Esophagus (tissue), 2 donors: ENCODE data around the gene ATP1B2. TPM values are rescaled to one million over a fixed set of nuclear protein-coding genes. Genes with fewer than 3 reads are reported as not detected.

ENCODE experiments used
- H3K27ac ChIP-seq, 2 donors: one replicate each; pipeline ENCODE4 v1.5.1; 2013; ENCODE audit warnings: low read depth in 2 of 2, mild to moderate bottlenecking in 2 of 2, inconsistent platforms in 1 of 2, low read length in 1 of 2, moderate library complexity in 1 of 2
- H3K27me3 ChIP-seq, 2 donors: one replicate each; pipeline ENCODE4 v1.6.1; 2013; ENCODE audit warnings: low read length in 2 of 2, control low read depth in 1 of 2, mild to moderate bottlenecking in 1 of 2; ENCODE audit not compliant: insufficient read depth in 2 of 2, control insufficient read depth in 1 of 2
- H3K36me3 ChIP-seq, 2 donors: one replicate each; pipeline ENCODE4 v1.6.1; 2013; ENCODE audit warnings: low read length in 1 of 2; ENCODE audit not compliant: control insufficient read depth in 2 of 2, insufficient read depth in 2 of 2
- H3K4me1 ChIP-seq, 2 donors: one replicate each; pipeline ENCODE4 v1.6.1; 2013; ENCODE audit warnings: low read length in 1 of 2; ENCODE audit not compliant: control insufficient read depth in 2 of 2, insufficient read depth in 2 of 2
- H3K4me3 ChIP-seq, 2 donors: one replicate each; pipeline ENCODE4 v1.5.1; 2013; ENCODE audit warnings: low read length in 2 of 2, mild to moderate bottlenecking in 2 of 2, low read depth in 1 of 2, moderate library complexity in 1 of 2
- H3K9me3 ChIP-seq, 2 donors: one replicate each; pipeline ENCODE4 v1.6.1; 2013; ENCODE audit warnings: mild to moderate bottlenecking in 2 of 2, low read depth in 1 of 2, low read length in 1 of 2, moderate library complexity in 1 of 2; ENCODE audit not compliant: control insufficient read depth in 2 of 2, insufficient read depth in 1 of 2
- WGBS, 2 donors: extraction: QIAGEN DNeasy Blood & Tissue Kit; methylation state at CpG; one replicate each; pipeline ENCODE4 v1.1.7; 2013; 5-methylcytosine and 5-hydroxymethylcytosine counted together
- polyA plus RNA-seq, 2 donors: library from polyadenylated mRNA; stranded (reverse); fragments of 200-250 nt; gene quantifications; one replicate each; pipeline ENCODE4 v1.2.3, GENCODE V29; 2013
- donor health status: healthy with polysubstance abuse.
- donor health status: Bipolar disorder and iron deficiency.

Gene ATP1B2
- polyA plus RNA-seq, 2 donors = 0.24 to 0.51 TPM

DNA sequence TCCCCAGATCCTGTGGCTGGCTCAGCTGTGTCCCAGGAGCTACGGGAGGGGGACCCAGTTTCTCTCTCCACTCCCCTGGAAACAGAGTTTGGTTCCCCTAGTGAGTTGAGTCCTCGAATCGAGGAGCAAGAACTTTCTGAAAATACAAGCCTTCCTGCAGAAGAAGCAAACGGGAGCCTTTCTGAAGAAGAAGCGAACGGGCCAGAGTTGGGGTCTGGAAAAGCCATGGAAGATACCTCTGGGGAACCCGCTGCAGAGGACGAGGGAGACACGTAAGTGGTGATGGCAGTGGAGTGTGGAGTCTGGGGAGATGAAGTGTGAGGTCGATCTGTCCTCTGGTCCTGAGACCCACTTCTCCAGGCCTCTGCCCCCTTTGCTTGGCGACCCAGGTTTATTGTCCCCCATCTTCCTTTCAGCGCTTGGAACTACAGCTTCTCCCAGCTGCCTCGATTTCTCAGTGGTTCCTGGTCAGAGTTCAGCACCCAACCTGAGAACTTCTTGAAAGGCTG is 38.1 kb downstream of the ATP1B2 start:
- H3K4me3 ChIP-seq = peak overlapping the region; percentile 60 to 67
- H3K4me1 ChIP-seq = peaks cover 0 to 6% of the 10 kb centered on the region in 2 donors
- H3K9me3 ChIP-seq = no peaks in the 10 kb centered on the region
- no peaks in the 10 kb centered on the region for H3K27me3 ChIP-seq
- 11 to 13% methylated on average over 13 of the region's 13 CpGs for WGBS, 2 donors
- H3K27ac ChIP-seq = peak overlapping the region in 1 of 2 donors; percentile 65
- H3K36me3 ChIP-seq = peaks cover 0 to 3% of the 10 kb centered on the region in 2 donors

GRCh38 chr17:7695586-7695985 is 44.9 kb downstream of the ATP1B2 start:
- Histone ChIP-seq H3K4me1 (no peaks in the 10 kb centered on the region), H3K27ac (no peak overlapping the region), H3K27me3 (no peaks in the 10 kb centered on the region), H3K9me3 (no peaks in the 10 kb centered on the region), H3K36me3 (peaks cover 2 to 3% of the 10 kb centered on the region in 2 donors), H3K4me3 (no peak overlapping the region)
- 96 to 97% methylated on average over 10 of the region's 10 CpGs for WGBS, 2 donors

GRCh38 chr17:7697828-7698588 is 47.3 kb downstream of the ATP1B2 start:
- 93 to 97% methylated on average over 4 of the region's 4 CpGs for WGBS, 2 donors
- H3K4me3 ChIP-seq = no peak overlapping the region
- no peaks in the 10 kb centered on the region for H3K4me1 ChIP-seq
- no peaks in the 10 kb centered on the region for H3K27me3 ChIP-seq
- H3K9me3 ChIP-seq = no peaks in the 10 kb centered on the region
- H3K27ac ChIP-seq = no peak overlapping the region
- peaks cover 11 to 12% of the 10 kb centered on the region in 2 donors for H3K36me3 ChIP-seq

DNA sequence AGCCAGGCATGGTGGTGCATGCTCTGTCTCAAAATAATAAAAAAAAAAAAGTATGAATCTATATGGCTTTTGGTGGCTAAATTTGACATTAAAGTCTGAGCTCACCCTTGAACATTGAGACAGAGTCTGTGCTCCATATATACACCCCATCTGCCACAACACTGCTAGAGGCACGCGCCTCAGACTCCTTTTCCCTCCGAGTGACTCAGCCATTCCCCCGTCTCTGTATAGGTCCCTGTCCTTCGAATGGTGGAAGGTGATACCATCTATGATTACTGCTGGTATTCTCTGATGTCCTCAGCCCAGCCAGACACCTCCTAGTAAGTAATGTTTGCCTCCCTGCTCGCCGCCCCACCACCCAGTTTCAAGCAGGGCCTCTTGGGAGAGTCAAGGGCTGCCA is 49.8 kb downstream of the ATP1B2 start:
- no peak overlapping the region for H3K4me3 ChIP-seq
- peaks cover 0 to 5% of the 10 kb centered on the region in 2 donors for H3K27me3 ChIP-seq
- peaks cover 0 to 9% of the 10 kb centered on the region in 2 donors for H3K4me1 ChIP-seq
- 94% methylated on average over 7 of the region's 7 CpGs for WGBS, 2 donors
- no peaks in the 10 kb centered on the region for H3K9me3 ChIP-seq
- peaks cover 8 to 12% of the 10 kb centered on the region in 2 donors for H3K36me3 ChIP-seq
- H3K27ac ChIP-seq = no peak overlapping the region

GRCh38 chr17:7701681-7702080 is 51.0 kb downstream of the ATP1B2 start:
- Histone ChIP-seq H3K4me1 (peaks cover 0 to 9% of the 10 kb centered on the region in 2 donors), H3K4me3 (no peak overlapping the region), H3K27ac (no peak overlapping the region), H3K27me3 (peaks cover 0 to 5% of the 10 kb centered on the region in 2 donors), H3K9me3 (no peaks in the 10 kb centered on the region), H3K36me3 (peaks cover 8 to 12% of the 10 kb centered on the region in 2 donors)
- WGBS, 2 donors = 91 to 94% methylated on average over 14 of the region's 14 CpGs

GRCh38 chr17:7702776-7703175 is 52.0 kb downstream of the ATP1B2 start:
- Histone ChIP-seq H3K9me3 (no peaks in the 10 kb centered on the region), H3K4me1 (peaks cover 0 to 9% of the 10 kb centered on the region in 2 donors), H3K4me3 (no peak overlapping the region), H3K36me3 (peaks cover 8 to 12% of the 10 kb centered on the region in 2 donors), H3K27ac (no peak overlapping the region), H3K27me3 (peaks cover 0 to 5% of the 10 kb centered on the region in 2 donors)
- 89 to 91% methylated on average over 13 of the region's 13 CpGs for WGBS, 2 donors

GRCh38 chr17:7703584-7704479 is 53.1 kb downstream of the ATP1B2 start:
- Histone ChIP-seq H3K4me1 (peaks cover 0 to 9% of the 10 kb centered on the region in 2 donors), H3K27me3 (peaks cover 0 to 5% of the 10 kb centered on the region in 2 donors), H3K27ac (no peak overlapping the region), H3K9me3 (no peaks in the 10 kb centered on the region), H3K4me3 (no peak overlapping the region), H3K36me3 (peaks cover 8 to 12% of the 10 kb centered on the region in 2 donors)
- WGBS, 2 donors = 28 to 34% methylated on average over 24 of the region's 24 CpGs

GRCh38 chr17:7704601-7705268 is 54.0 kb downstream of the ATP1B2 start, which contains the start of gene EFNB3:
TSS of gene EFNB3 (plus strand) at chr17:7705202. CDS start at chr17:7705599, 397 bp downstream.
- Histone ChIP-seq H3K27ac (no peak within 1 kb of the TSS), H3K9me3 (no peaks in the 10 kb centered on the region), H3K4me1 (peaks cover 0 to 9% of the 10 kb centered on the region in 2 donors), H3K36me3 (peaks cover 8 to 12% of the 10 kb centered on the region in 2 donors), H3K27me3 (peaks cover 0 to 5% of the 10 kb centered on the region in 2 donors), H3K4me3 (peak within 1 kb of the TSS; percentile 17 to 31)
- WGBS, 2 donors = 2% methylated on average over 24 to 45 of the region's 45 CpGs
